IPS-20b (cell line): ENCODE measurements around the gene TOMT.
A peak's percentile ranks its signal among the peaks of the same experiment; 100 is the strongest.

Experiments
- H3K27ac ChIP-seq: one replicate; pipeline ENCODE4 v1.5.1; 2013; ENCODE audit warnings: low read length
- H3K27me3 ChIP-seq: 2 replicates; pipeline ENCODE4 v1.6.1; 2013; ENCODE audit warnings: mild to moderate bottlenecking, low read length, inconsistent platforms; ENCODE audit not compliant: insufficient read depth
- H3K36me3 ChIP-seq: 2 replicates; pipeline ENCODE4 v1.6.1; 2013; ENCODE audit warnings: low read depth, mild to moderate bottlenecking, inconsistent platforms, low read length, moderate library complexity; ENCODE audit not compliant: insufficient read depth
- H3K4me1 ChIP-seq: 2 replicates; pipeline ENCODE4 v1.6.1; 2013; ENCODE audit warnings: mild to moderate bottlenecking, control low read depth, inconsistent platforms, low read length, moderate library complexity; ENCODE audit not compliant: insufficient read depth
- H3K4me3 ChIP-seq: 2 replicates; pipeline ENCODE4 v1.5.1; 2013; ENCODE audit warnings: mild to moderate bottlenecking, low read length, inconsistent platforms
- H3K9ac ChIP-seq: 2 replicates; pipeline ENCODE4 v1.6.1; 2013; ENCODE audit warnings: low read depth, mild to moderate bottlenecking, inconsistent platforms, low read length, moderate library complexity
- H3K9me3 ChIP-seq: 2 replicates; pipeline ENCODE4 v1.6.1; 2013; ENCODE audit warnings: mild to moderate bottlenecking, low read depth, low read length, inconsistent platforms; ENCODE audit not compliant: insufficient read depth

Gene TOMT

DNA sequence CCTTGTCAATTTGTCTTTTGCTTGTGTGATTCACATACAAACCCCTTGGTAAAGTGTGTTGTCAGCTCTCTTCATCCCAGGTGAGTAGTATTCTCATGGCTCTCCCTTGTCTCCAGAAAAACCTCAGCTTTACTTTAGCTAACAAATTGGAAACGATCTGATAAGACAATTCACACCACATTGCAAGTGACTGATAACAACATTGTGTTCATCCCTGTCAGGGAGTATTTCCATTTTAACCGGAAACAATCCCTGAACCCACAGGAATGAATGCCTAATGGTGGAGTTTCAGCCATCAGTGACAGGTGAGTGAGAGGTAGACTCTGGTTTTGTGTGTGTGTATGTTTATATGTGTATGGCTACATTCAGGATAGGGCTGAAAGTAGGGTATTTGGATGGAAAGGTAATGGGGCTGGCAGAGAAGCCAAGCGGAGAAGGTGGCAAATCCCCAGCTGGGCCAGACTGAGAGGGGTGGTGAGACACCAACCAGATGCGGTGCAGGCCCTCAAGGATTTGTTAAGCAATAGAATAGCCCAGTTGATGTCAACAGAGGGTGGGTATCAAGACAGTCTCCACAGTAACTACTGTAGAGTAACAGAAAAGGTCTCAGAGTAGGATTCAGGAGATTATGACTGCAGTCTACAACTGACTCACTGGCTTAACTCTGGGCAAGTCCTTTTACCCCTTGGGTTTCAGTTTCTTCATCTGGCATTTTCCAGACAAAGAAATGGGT, 17.5 kb upstream of the TOMT start:
- no peaks in the 10 kb centered on the region for H3K27me3 ChIP-seq
- H3K36me3 ChIP-seq: peaks cover 13% of the 10 kb centered on the region
- H3K9ac ChIP-seq: no peak overlapping the region
- no peak overlapping the region for H3K4me3 ChIP-seq
- no peaks in the 10 kb centered on the region for H3K9me3 ChIP-seq
- H3K4me1 ChIP-seq: no peaks in the 10 kb centered on the region
- no peak overlapping the region for H3K27ac ChIP-seq

- H3K9me3 ChIP-seq: no peaks in the 10 kb centered on the region
- H3K4me1 ChIP-seq: no peaks in the 10 kb centered on the region
- no peak overlapping the region for H3K9ac ChIP-seq
- H3K36me3 ChIP-seq: peaks cover 34% of the 10 kb centered on the region
- H3K4me3 ChIP-seq: no peak overlapping the region
- no peaks in the 10 kb centered on the region for H3K27me3 ChIP-seq
- H3K27ac ChIP-seq: no peak overlapping the region
Observed at GRCh38 chr11:72091292-72091691, 14.4 kb upstream of the TOMT start.

DNA sequence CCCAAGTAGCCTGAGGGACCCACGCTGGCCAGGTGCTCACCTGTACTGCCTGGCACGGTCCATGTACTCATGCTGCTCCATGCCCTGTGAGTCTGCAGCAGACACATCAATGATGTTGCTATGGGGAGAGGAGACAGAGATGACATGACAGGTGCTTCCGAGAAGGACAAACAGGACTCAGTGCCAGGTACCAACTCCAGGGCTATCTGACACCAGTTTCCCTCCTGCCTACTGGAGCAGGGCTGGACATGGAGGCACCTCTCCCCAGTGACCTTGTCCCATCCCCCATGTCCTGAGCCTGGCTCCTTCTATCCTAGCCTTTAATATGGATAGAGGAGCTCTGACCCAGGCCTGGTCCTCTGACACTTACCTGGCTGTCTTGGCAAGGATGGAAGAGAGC, 7.0 kb upstream of the TOMT start:
- peaks cover 69% of the 10 kb centered on the region for H3K36me3 ChIP-seq
- H3K4me3 ChIP-seq: no peak overlapping the region
- no peak overlapping the region for H3K9ac ChIP-seq
- no peaks in the 10 kb centered on the region for H3K9me3 ChIP-seq
- no peak overlapping the region for H3K27ac ChIP-seq
- no peaks in the 10 kb centered on the region for H3K27me3 ChIP-seq
- peaks cover 7% of the 10 kb centered on the region for H3K4me1 ChIP-seq

DNA sequence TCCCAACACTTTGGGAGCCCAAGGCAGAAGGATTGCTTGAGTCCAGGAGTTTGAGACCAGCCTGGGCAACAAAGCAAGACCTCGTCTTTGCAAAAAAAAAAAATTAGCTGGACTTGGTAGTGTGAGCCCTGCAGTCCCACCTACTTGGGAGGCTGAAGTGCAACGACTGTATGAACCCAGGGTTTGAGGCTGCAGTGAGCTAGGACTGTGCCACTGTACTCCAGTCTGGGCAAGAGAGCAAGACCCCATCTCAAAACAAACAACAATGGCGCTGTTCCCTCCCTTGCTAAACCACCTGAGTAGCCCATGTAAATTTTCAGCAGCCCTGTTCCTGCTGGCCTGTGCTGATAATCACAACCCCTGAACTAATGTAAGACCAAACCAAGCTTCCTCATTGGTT, 5.7 kb upstream of the TOMT start:
- no peak overlapping the region for H3K4me3 ChIP-seq
- no peak overlapping the region for H3K27ac ChIP-seq
- peaks cover 59% of the 10 kb centered on the region for H3K36me3 ChIP-seq
- no peaks in the 10 kb centered on the region for H3K27me3 ChIP-seq
- H3K4me1 ChIP-seq: peaks cover 9% of the 10 kb centered on the region
- H3K9ac ChIP-seq: no peak overlapping the region
- no peaks in the 10 kb centered on the region for H3K9me3 ChIP-seq

DNA sequence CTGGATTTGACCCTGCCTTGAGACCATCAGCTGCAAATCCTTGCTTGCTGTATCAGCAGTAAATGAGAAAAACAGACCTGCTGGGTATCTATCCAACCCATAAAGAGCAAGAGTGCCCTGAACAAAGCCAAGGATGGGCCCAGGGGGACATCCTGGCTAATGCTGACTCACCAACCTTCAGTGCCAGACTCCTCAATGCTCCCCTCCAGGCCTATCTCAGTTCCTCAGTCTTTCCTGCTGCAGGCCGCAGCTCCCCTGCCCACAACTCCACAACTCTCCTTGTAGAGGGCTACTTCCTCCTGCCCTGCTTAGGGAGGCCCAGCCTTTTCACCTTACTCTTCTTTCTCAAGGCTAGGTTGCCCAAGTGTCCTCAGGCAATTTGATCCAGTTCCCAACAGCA, 5.3 kb upstream of the TOMT start:
- peaks cover 9% of the 10 kb centered on the region for H3K4me1 ChIP-seq
- peaks cover 54% of the 10 kb centered on the region for H3K36me3 ChIP-seq
- no peaks in the 10 kb centered on the region for H3K9me3 ChIP-seq
- H3K27ac ChIP-seq: no peak overlapping the region
- H3K27me3 ChIP-seq: no peaks in the 10 kb centered on the region
- H3K9ac ChIP-seq: no peak overlapping the region
- H3K4me3 ChIP-seq: no peak overlapping the region

DNA sequence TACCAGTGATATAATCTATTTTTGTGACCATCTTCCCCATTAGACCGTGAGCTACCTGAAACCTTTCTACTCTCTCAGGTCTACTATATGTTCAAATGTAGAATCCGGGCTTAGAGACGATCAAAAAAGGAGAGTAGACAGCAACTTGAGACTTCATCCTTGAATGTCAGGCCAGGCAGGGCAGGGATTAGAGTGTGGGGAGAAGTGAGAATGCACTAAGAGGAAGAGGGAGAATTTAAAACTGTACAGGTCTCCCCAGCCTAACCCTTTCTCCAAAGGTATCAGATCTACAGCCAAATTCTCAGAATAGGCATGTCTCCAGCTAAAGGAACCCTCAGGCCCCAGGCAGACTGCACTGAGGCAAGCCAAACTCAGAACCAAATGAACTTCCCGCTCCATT, 3.6 kb upstream of the TOMT start:
- Histone ChIP-seq H3K4me1 (peaks cover 9% of the 10 kb centered on the region), H3K27me3 (no peaks in the 10 kb centered on the region), H3K27ac (peak overlapping the region; percentile 94), H3K9me3 (no peaks in the 10 kb centered on the region), H3K4me3 (peak overlapping the region; percentile 94), H3K9ac (peak overlapping the region; percentile 100), H3K36me3 (peaks cover 44% of the 10 kb centered on the region)

DNA sequence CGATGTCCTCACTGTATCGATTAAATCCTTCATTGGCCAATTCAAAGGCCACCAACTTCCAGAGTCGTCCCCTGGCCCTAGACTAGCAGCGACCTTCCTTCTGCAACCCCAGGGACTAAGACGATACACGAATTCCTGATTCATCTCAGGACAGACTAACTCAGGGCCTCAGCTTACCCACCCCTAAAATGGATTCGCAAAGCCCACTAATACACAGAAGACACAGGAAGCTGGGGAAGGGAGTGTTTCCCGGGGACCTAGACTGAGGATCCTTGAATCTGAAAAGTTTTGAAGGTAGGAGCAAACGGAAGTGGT, 3.1 kb upstream of the TOMT start:
- H3K4me3 ChIP-seq: peak overlapping the region; percentile 94
- no peaks in the 10 kb centered on the region for H3K9me3 ChIP-seq
- H3K4me1 ChIP-seq: peaks cover 9% of the 10 kb centered on the region
- H3K36me3 ChIP-seq: peaks cover 40% of the 10 kb centered on the region
- no peaks in the 10 kb centered on the region for H3K27me3 ChIP-seq
- peak overlapping the region; percentile 94 for H3K27ac ChIP-seq
- peak overlapping the region; percentile 100 for H3K9ac ChIP-seq

DNA sequence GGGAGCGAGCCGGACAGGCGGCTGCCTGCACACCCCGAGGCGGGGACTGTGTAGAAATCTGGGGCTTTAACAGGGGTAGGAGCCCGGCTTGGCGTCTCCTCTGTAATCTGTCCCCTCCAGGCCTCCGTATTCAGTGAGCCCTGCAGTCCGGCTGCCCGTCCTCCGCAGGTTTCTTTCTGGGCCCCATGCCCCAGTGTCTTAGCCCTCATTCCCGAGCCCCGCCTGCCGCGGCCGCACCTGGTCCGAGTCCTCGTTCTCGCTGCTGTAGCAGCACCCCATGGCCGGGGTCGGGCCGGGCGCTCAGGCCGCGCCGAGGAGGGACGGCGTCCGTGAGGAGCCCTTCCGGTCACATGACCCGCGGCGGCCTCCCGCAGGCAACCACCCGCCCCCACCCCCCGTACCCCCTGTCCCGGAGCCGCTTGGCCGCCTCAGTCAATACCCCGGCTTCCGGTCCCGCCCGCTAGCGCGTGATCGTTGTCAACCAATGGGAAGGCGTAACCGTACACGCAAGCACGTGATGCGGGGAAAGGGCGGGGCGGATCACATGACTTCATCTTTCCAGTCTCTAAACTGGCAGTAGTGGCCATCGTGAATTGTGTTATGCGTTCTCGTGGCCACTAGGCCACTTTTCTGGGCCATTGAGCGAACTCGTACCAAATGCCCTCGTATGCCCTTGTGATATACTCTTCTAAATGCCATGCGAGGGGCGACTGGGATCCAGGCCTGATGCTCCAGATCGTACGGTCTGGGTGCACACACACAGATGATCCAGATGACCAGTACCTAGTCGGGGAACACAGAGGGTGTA, 2.6 kb upstream of the TOMT start, which contains the start of gene LAMTOR1:
LAMTOR1 (minus strand) TSS at position 352 of the 808 bp plus-strand sequence; CDS start at position 279, 73 bp downstream.
- Histone ChIP-seq H3K9ac (peak within 1 kb of the TSS; percentile 100), H3K4me1 (peaks cover 9% of the 10 kb centered on the region), H3K4me3 (peak within 1 kb of the TSS; percentile 94), H3K27ac (peak within 1 kb of the TSS; percentile 95), H3K27me3 (no peaks in the 10 kb centered on the region), H3K36me3 (peaks cover 35% of the 10 kb centered on the region), H3K9me3 (no peaks in the 10 kb centered on the region)

DNA sequence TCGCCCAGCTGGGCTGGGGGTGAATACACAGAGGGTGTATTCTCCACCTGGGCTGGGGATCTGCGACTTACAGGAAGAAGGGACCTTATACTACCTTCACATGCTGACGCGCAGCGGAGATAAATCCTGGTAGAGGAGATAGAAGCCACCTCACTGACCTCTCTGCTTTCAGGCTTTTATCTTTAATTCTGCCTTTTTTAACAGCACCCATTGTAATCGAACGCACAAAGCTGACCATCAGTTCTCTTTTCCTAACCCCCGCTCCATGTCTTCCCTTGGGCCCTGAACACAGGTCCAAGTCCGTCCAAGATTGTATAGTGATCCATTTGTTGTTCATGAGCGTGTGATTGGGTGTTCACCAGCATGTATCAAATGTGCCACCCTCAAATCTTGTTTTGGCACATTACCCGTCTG, 2.0 kb upstream of the TOMT start:
- H3K9me3 ChIP-seq: no peaks in the 10 kb centered on the region
- peak overlapping the region; percentile 62 for H3K4me3 ChIP-seq
- peaks cover 9% of the 10 kb centered on the region for H3K4me1 ChIP-seq
- H3K27ac ChIP-seq: peak overlapping the region; percentile 95
- peak overlapping the region; percentile 78 for H3K9ac ChIP-seq
- H3K27me3 ChIP-seq: no peaks in the 10 kb centered on the region
- peaks cover 28% of the 10 kb centered on the region for H3K36me3 ChIP-seq

- Histone ChIP-seq H3K4me3 (peak overlapping the region; percentile 91), H3K27me3 (peaks cover 26% of the 10 kb centered on the region), H3K4me1 (peaks cover 5% of the 10 kb centered on the region; the same call in 1 of the 2 replicates), H3K9ac (peak overlapping the region; percentile 99), H3K36me3 (peaks cover 10% of the 10 kb centered on the region), H3K27ac (peak overlapping the region; percentile 31), H3K9me3 (no peaks in the 10 kb centered on the region)
Observed at GRCh38 chr11:72111300-72112142, 5.8 kb downstream of the TOMT start.

DNA sequence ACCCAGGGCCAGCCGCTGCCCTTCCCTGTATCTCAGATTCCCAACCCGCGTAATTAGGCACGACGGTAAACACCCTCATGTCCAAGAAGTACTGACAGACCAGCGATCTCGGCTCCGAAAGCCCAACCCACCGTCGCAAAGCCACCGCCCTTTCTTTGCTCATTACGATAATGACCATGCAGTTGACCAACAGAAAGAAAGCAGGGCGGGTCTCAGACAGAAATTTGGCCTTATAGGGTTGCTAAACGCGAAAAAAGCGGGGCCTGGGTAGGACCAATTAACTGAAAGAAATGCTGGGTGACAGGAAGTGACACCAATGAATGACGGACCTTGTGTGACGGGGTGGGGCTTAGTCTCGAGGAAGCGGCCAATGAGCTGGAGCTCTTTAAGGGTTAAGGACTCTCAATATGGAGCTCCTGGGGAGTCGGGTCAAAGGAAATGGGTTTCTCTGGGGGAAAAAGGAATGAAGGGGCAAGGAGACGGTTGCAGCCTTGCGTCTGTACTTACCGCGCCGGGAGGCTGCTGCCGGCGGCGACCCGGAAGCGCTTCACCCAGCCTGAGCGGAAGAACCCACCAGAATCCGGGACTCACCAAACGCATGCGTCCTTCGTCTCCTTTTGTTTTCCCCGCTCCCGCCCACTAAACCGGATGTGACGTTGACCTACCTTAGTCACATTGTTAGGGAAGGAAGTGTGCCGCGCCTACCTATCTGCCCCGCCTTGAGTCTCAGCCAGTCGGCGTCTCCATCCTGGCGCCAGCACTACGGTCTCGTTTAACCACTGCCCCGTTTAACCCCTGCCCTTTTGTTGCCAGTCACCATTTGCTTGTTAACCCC, 6.6 kb downstream of the TOMT start, which contains the start of gene ANAPC15:
ANAPC15 (minus strand) TSS at position 553 of the 835 bp plus-strand sequence. CDS start 1,419 bp downstream, outside the sequence.
- Histone ChIP-seq H3K4me1 (peaks cover 5% of the 10 kb centered on the region; the same call in 1 of the 2 replicates), H3K27me3 (peaks cover 34% of the 10 kb centered on the region), H3K9me3 (no peaks in the 10 kb centered on the region), H3K36me3 (peaks cover 10% of the 10 kb centered on the region), H3K27ac (peak within 1 kb of the TSS; percentile 99), H3K4me3 (peak within 1 kb of the TSS; percentile 91), H3K9ac (peak within 1 kb of the TSS; percentile 99)
